GM20000 (cell line): Measurements from ENCODE around the gene POLR2B.

Experiments
- DNase-seq: peaks from one replicate; pipeline ENCODE4 v3.0.0; 2012; ENCODE audit warnings: low spot score
- CTCF ChIP-seq: IDR thresholded peaks from 2 replicates; pipeline ENCODE4 v1.5.1; 2012; ENCODE audit warnings: mild to moderate bottlenecking, control low read depth; ENCODE audit errors: extremely low read depth, missing control alignments

Gene POLR2B

GRCh38 chr4:56986952-56987351, 8.3 kb downstream of the POLR2B start:
- no peak for DNase-seq
- no peak for TF ChIP-seq CTCF

GRCh38 chr4:56990109-56990905, 11.6 kb downstream of the POLR2B start:
- TF ChIP-seq CTCF: no peak
- DNase-seq: no peak

GRCh38 chr4:56995525-56995924, 16.8 kb downstream of the POLR2B start:
- DNase-seq: no peak
- no peak for TF ChIP-seq CTCF

GRCh38 chr4:56999751-57000150, 21.1 kb downstream of the POLR2B start:
- TF ChIP-seq CTCF: no peak
- no peak for DNase-seq

GRCh38 chr4:57013543-57014120, 34.9 kb downstream of the POLR2B start:
- TF ChIP-seq CTCF: no peak
- no peak for DNase-seq

- no peak for DNase-seq
- TF ChIP-seq CTCF: no peak
Measured at GRCh38 chr4:57018980-57019379, 40.3 kb downstream of the POLR2B start.

GRCh38 chr4:57020467-57021101, 41.9 kb downstream of the POLR2B start:
- DNase-seq: no peak
- no peak for TF ChIP-seq CTCF
